SK-N-SH (cell line): ENCODE data around the gene CDC27. TPM values are rescaled to one million over a fixed set of nuclear protein-coding genes. Genes with fewer than 3 reads are reported as not detected.
A peak's percentile ranks its signal among the peaks of the same experiment; 100 is the strongest.

Source experiments
- CTCF ChIA-PET: fragments of 300-600, 350-600 bp; formaldehyde crosslinking; extraction: SDS; loops from one replicate; lab custom pipeline; 2021; lab: Yijun Ruan, JAX
- POLR2A ChIA-PET: fragments of 350-600 bp; sonication (Branson Sonifier 250); formaldehyde crosslinking; extraction: SDS; loops from one replicate; lab custom pipeline; 2020; ENCODE audit warnings: antibody characterized with exemption, inconsistent platforms; lab: Yijun Ruan, JAX
- DNase-seq: peaks from one replicate; pipeline ENCODE4 v3.0.0; 2012
- H2AFZ ChIP-seq: fragments of 200-600 bp; sonication (generic); 2 replicates; pipeline ENCODE4 v1.8.1; 2016; ENCODE audit warnings: antibody characterized with exemption, mild to moderate bottlenecking, low read depth
- H3F3A ChIP-seq: fragments of 200-600 bp; sonication (generic); replicated peaks from 2 replicates; pipeline ENCODE3; 2016; ENCODE audit warnings: antibody characterized with exemption, mild to moderate bottlenecking; ENCODE audit not compliant: insufficient read depth
- H3K27ac ChIP-seq, 2 experiments: fragments of 200-500 bp in 1 of 2; fragments of 200-600 bp in 1 of 2; sonication (Bioruptor generic) in 1 of 2; sonication (generic), shearing (Covaris generic) in 1 of 2; 2 replicates each; pipeline versions ENCODE4 v1.5.1 to v1.6.1; 2014 to 2016; ENCODE audit warnings: low read depth in 2 of 2, inconsistent platforms in 1 of 2, low read length in 1 of 2, mild to moderate bottlenecking in 1 of 2, mixed read lengths in 1 of 2
- H3K27me3 ChIP-seq: fragments of 200-600 bp; sonication (generic), shearing (Covaris generic); 2 replicates; pipeline ENCODE4 v1.6.1; 2016; ENCODE audit warnings: mixed run types; ENCODE audit not compliant: insufficient read depth
- H3K36me3 ChIP-seq, 2 experiments: fragments of 200-500 bp in 1 of 2; fragments of 200-600 bp in 1 of 2; sonication (Bioruptor generic) in 1 of 2; sonication (generic) in 1 of 2; replicated peaks in 1 of 2; 2 replicates each; pipeline versions ENCODE3 to v1.5.1; 2014 to 2016; ENCODE audit warnings: low read length in 1 of 2, mild to moderate bottlenecking in 1 of 2; ENCODE audit not compliant: insufficient read depth in 2 of 2, control insufficient read depth in 1 of 2
- H3K4me1 ChIP-seq, 2 experiments: fragments of 200-500 bp in 1 of 2; fragments of 200-600 bp in 1 of 2; sonication (Bioruptor generic) in 1 of 2; sonication (generic), shearing (Covaris generic) in 1 of 2; 2 replicates each; pipeline versions ENCODE4 v1.5.1 to v1.6.1; 2014 to 2016; ENCODE audit warnings: low read depth in 1 of 2, low read length in 1 of 2, mixed run types in 1 of 2; ENCODE audit not compliant: insufficient read depth in 2 of 2, control insufficient read depth in 1 of 2
- H3K4me2 ChIP-seq: fragments of 200-600 bp; sonication (generic), shearing (Covaris generic); 2 replicates; pipeline ENCODE4 v1.6.1; 2017; ENCODE audit warnings: mixed run types
- H3K4me3 ChIP-seq, 2 experiments: fragments of 200-500 bp in 1 of 2; fragments of 200-600 bp in 1 of 2; sonication (Bioruptor generic) in 1 of 2; sonication (generic), shearing (Covaris generic) in 1 of 2; 2 replicates each; pipeline versions ENCODE4 v1.5.1 to v1.8.1; 2014 to 2016; ENCODE audit warnings: low read depth in 2 of 2, inconsistent platforms in 1 of 2, low read length in 1 of 2, mild to moderate bottlenecking in 1 of 2, mixed read lengths in 1 of 2, moderate library complexity in 1 of 2
- H3K79me2 ChIP-seq: fragments of 200-600 bp; sonication (generic); 2 replicates; pipeline ENCODE4 v1.8.1; 2017; ENCODE audit warnings: mild to moderate bottlenecking; ENCODE audit not compliant: insufficient read depth
- H3K9ac ChIP-seq: fragments of 200-600 bp; sonication (generic); 2 replicates; pipeline ENCODE4 v1.6.1; 2017; ENCODE audit warnings: mixed run types
- H3K9me2 ChIP-seq: fragments of 200-600 bp; sonication (generic); 2 replicates; pipeline ENCODE4 v1.6.1; 2017; ENCODE audit warnings: mixed run types
- H3K9me3 ChIP-seq: fragments of 200-600 bp; sonication (generic); 2 replicates; pipeline ENCODE4 v1.6.1; 2017; ENCODE audit warnings: mixed run types, mild to moderate bottlenecking, moderate library complexity
- H4K20me1 ChIP-seq: fragments of 200-600 bp; sonication (generic); 2 replicates; pipeline ENCODE4 v1.6.1; 2017; ENCODE audit warnings: mild to moderate bottlenecking, mixed run types; ENCODE audit not compliant: insufficient read depth
- CHD2 ChIP-seq: fragments of 150-350 bp; IDR thresholded peaks from 2 replicates; pipeline ENCODE4 v1.6.1; 2018; ENCODE audit warnings: low read length; ENCODE audit not compliant: partially characterized antibody
- CTCF ChIP-seq: fragments of 200-600 bp; sonication (generic); IDR thresholded peaks from 2 replicates; pipeline ENCODE4 v1.6.1; 2017; ENCODE audit warnings: antibody characterized with exemption, mild to moderate bottlenecking, moderate library complexity
- FOXJ3 ChIP-seq: sonication (generic); formaldehyde crosslinking; IDR thresholded peaks from 2 replicates; pipeline ENCODE4 v1.5.1; 2020; ENCODE audit warnings: mild to moderate bottlenecking, missing genetic modification reagents
- GABPA ChIP-seq: IDR thresholded peaks from 2 replicates; pipeline ENCODE4 v1.4.0; 2012; ENCODE audit warnings: low read depth, mild to moderate bottlenecking
- GATA2 ChIP-seq: sonication (generic); formaldehyde crosslinking; IDR thresholded peaks from 2 replicates; pipeline ENCODE4 v1.5.0; 2020; ENCODE audit warnings: mild to moderate bottlenecking, missing genetic modification reagents
- MAX ChIP-seq: IDR thresholded peaks from 2 replicates; pipeline ENCODE4 v1.4.0; 2012; ENCODE audit warnings: low read depth
- MEF2A ChIP-seq: IDR thresholded peaks from 2 replicates; pipeline ENCODE4 v1.4.0; 2012; ENCODE audit warnings: low read depth, borderline replicate concordance
- MXI1 ChIP-seq: IDR thresholded peaks from 2 replicates; pipeline ENCODE4 v1.6.1; 2012; ENCODE audit warnings: mild to moderate bottlenecking, low read depth, low read length, improper control_type of control experiment
- NRF1 ChIP-seq: IDR thresholded peaks from 2 replicates; pipeline ENCODE4 v1.6.1; 2012; ENCODE audit warnings: low read depth, mild to moderate bottlenecking, low read length
- PBX3 ChIP-seq: IDR thresholded peaks from 2 replicates; pipeline ENCODE4; 2012
- POLR2AphosphoS5 ChIP-seq: IDR thresholded peaks from 2 replicates; pipeline ENCODE4 v1.6.1; 2012; ENCODE audit warnings: low read depth, low read length
- RAD21 ChIP-seq: IDR thresholded peaks from 2 replicates; pipeline ENCODE4 v1.6.1; 2012; ENCODE audit warnings: mild to moderate bottlenecking, low read length
- RCOR1 ChIP-seq: fragments of 150-350 bp; IDR thresholded peaks from 2 replicates; pipeline ENCODE4 v1.6.1; 2017; ENCODE audit warnings: antibody characterized with exemption, low read length
- REST ChIP-seq: IDR thresholded peaks from 2 replicates; pipeline ENCODE4 v1.6.1; 2012; ENCODE audit warnings: mild to moderate bottlenecking, low read depth, low read length, moderate library complexity
- RXRA ChIP-seq: IDR thresholded peaks from 2 replicates; pipeline ENCODE4 v1.4.0; 2012; ENCODE audit warnings: low read depth, mild to moderate bottlenecking, borderline replicate concordance
- TAF1 ChIP-seq: IDR thresholded peaks from 2 replicates; pipeline ENCODE4 v1.6.1; 2012; ENCODE audit warnings: low read depth, mild to moderate bottlenecking, low read length, moderate library complexity, borderline replicate concordance
- TEAD4 ChIP-seq: IDR thresholded peaks from 2 replicates; pipeline ENCODE4 v1.4.0; 2012; ENCODE audit warnings: mild to moderate bottlenecking, borderline replicate concordance; ENCODE audit not compliant: insufficient read depth
- USF2 ChIP-seq: fragments of 150-350 bp; IDR thresholded peaks from 2 replicates; pipeline ENCODE4 v1.6.1; 2017; ENCODE audit warnings: antibody characterized with exemption, low read length, low read depth, borderline replicate concordance
- WGBS: methylation state at CpG from one replicate; pipeline ENCODE4 v1.1.6; 2017; ENCODE audit warnings: low lambda C conversion rate; 5-methylcytosine and 5-hydroxymethylcytosine counted together
- polyA plus RNA-seq, 3 experiments: library from polyadenylated mRNA; depleted of rRNA; stranded (reverse); fragments of >200 nt; gene quantifications; 2 replicates each; pipeline ENCODE4 v1.2.3, GENCODE V29; 2012

Gene CDC27
- polyA plus RNA-seq, 1 of the 3 experiments (the other 2 are of a cell fraction): 44.3 TPM

GRCh38 chr17:47219621-47220475 lies 30.8 kb upstream of the CDC27 start:
- Histone ChIP-seq H3K27ac (no peak overlapping the region), H3K79me2 (no peaks in the 10 kb centered on the region), H3K4me2 (no peak overlapping the region), H3K27me3 (no peaks in the 10 kb centered on the region), H3F3A (peaks cover 2% of the 10 kb centered on the region), H3K4me3 (no peak overlapping the region), H3K4me1 (peaks cover 4 to 5% of the 10 kb centered on the region in 2 experiments; a peak in 2 of 4 replicates), H3K9me3 (no peaks in the 10 kb centered on the region), H3K36me3 (no peaks in the 10 kb centered on the region), H3K9me2 (no peaks in the 10 kb centered on the region), H2AFZ (no peak overlapping the region), H3K9ac (no peak overlapping the region), H4K20me1 (no peaks in the 10 kb centered on the region)
- ChIA-PET CTCF (interaction anchor here (0.7 to 8.6 kb wide), 7 partner anchors 10 to 396 kb away, joined by 3 to 57 read pairs (median 5); partner anchors contain the start of gene MYL4), POLR2A (no interaction called here)
- 91% methylated on average over 21 of the region's 21 CpGs for WGBS
- DNase-seq: no peak
- TF ChIP-seq GABPA (no peak), FOXJ3 (CRISPR knock-in tag) (no peak), POLR2AphosphoS5 (no peak), CTCF (no peak), MXI1 (no peak), REST (no peak), PBX3 (no peak)

GRCh38 chr17:47218896-47219430 lies 29.9 kb upstream of the CDC27 start:
- Histone ChIP-seq H3K9me2 (no peaks in the 10 kb centered on the region), H3K4me1 (peaks cover 4% of the 10 kb centered on the region in 2 experiments; a peak in 2 of 4 replicates), H3K27ac (no peak overlapping the region), H3K9ac (no peak overlapping the region), H2AFZ (no peak overlapping the region), H3K4me3 (no peak overlapping the region), H4K20me1 (no peaks in the 10 kb centered on the region), H3F3A (peaks cover 3% of the 10 kb centered on the region), H3K27me3 (no peaks in the 10 kb centered on the region), H3K36me3 (no peaks in the 10 kb centered on the region), H3K9me3 (no peaks in the 10 kb centered on the region), H3K79me2 (no peaks in the 10 kb centered on the region), H3K4me2 (no peak overlapping the region)
- POLR2A ChIA-PET: no interaction called here
- CTCF ChIA-PET: interaction anchor here (1.0 to 8.6 kb wide), 5 partner anchors 10 to 397 kb away, joined by 3 to 57 read pairs (median 4); partner anchors contain the start of gene MYL4
- DNase-seq: peak; percentile 42
- 73% methylated on average over 6 of the region's 6 CpGs for WGBS
- TF ChIP-seq RAD21 (no peak), GABPA (no peak), GATA2 (CRISPR knock-in tag) (no peak), TEAD4 (no peak), USF2 (no peak), CHD2 (no peak), RXRA (no peak), RCOR1 (no peak), MEF2A (no peak), NRF1 (no peak), TAF1 (no peak), MAX (no peak)
